ENCODE results near the gene BRSK2. TPM values are rescaled to one million over a fixed set of nuclear protein-coding genes. Genes with fewer than 3 reads are reported as not detected.

The BRSK2 gene
- total RNA-seq, 1 donor from 2014 or later = 59.9 TPM

DNA sequence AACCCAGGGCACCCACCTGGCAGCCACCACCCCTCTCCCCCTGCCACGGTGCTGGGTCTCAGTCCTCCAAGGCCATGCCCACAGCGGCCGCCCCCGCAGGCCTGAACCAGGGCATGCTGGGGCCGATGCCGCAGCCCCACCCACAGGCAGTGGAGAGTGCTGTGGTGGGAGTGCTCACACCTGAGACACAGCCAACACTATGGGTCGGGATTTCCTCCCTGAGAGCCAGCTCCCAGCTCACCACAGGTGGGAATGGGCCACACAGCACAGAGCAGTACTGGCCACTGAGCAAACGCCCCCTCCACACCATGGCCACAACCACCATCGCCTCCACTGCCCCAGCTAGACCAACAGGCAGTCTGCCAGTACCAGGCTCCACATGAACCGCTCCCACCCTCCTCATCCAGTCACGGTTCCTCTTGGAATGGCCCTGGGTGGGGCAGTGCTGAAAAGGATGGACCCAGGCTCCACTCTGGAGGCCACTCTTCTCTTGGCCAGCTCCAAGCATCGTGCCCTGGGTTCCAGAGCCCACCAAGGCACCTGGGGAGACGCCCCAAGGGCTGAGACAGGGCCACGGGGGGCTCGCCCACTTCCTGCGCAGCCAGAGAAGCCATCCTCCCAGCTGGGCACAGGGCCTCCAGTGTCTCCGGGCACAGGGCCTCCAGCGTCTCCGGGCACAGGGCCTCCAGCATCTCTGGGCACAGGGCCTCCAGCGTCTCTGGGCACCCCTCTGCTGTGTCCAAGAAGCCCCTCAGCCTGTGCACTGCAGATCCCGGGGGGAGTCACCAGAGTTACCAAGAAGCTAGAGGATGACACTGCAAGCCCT lies 82.7 kb downstream of the BRSK2 start:
- TF ChIP-seq, protein P1, sequence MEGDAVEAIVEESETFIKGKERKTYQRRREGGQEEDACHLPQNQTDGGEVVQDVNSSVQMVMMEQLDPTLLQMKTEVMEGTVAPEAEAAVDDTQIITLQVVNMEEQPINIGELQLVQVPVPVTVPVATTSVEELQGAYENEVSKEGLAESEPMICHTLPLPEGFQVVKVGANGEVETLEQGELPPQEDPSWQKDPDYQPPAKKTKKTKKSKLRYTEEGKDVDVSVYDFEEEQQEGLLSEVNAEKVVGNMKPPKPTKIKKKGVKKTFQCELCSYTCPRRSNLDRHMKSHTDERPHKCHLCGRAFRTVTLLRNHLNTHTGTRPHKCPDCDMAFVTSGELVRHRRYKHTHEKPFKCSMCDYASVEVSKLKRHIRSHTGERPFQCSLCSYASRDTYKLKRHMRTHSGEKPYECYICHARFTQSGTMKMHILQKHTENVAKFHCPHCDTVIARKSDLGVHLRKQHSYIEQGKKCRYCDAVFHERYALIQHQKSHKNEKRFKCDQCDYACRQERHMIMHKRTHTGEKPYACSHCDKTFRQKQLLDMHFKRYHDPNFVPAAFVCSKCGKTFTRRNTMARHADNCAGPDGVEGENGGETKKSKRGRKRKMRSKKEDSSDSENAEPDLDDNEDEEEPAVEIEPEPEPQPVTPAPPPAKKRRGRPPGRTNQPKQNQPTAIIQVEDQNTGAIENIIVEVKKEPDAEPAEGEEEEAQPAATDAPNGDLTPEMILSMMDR (conservative IDR thresholded peaks at IDR 0.05) = no peak
- peaks cover 1% of the 10 kb centered on the region for H3K4me1 Mint-ChIP-seq
- no peak for DNase-seq (ENCODE audit: low read depth, low spot score)
- no peak overlapping the region for H3K27ac Mint-ChIP-seq (ENCODE audit: unreplicated experiment)
- H3K9me3 Mint-ChIP-seq = no peaks in the 10 kb centered on the region
- H3K36me3 Mint-ChIP-seq (ENCODE audit: low read depth) = no peaks in the 10 kb centered on the region
- H3K4me3 Mint-ChIP-seq = no peak overlapping the region
- no peaks in the 10 kb centered on the region for H3K27me3 Mint-ChIP-seq (ENCODE audit: low read depth)

DNA sequence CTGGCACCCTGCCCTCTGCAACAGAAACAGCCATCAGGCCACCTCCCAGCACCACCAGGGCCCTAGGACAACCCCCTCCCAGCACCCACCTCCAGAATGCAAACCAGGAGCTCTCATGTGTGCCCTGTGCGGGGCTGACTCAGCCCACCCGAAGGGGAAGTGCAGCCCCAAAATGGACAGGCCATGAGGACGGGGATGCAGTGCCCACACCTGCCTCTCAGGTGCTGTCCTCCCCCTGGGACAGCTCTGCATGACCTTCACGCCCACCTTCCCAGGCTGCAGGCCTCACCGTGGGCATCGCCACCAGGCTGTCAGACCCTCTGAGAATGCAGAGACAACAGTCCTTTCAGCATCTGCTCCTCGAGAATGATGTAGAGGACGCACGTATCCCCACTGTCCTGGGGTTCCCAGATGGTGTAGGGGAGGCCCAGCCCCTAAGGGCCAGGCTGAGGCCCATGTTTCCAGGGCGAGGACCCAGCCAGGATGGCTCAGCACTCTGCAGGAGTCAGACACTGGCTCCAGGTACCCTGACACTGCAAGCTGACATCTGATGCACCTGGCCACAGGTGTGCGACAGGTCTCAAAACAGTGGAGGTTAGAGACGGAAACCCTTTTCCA lies 83.4 kb downstream of the BRSK2 start:
- Mint-ChIP-seq H3K4me3 (no peak overlapping the region), H3K27me3 (ENCODE audit: low read depth) (no peaks in the 10 kb centered on the region), H3K27ac (ENCODE audit: unreplicated experiment) (no peak overlapping the region), H3K9me3 (no peaks in the 10 kb centered on the region), H3K4me1 (no peaks in the 10 kb centered on the region), H3K36me3 (ENCODE audit: low read depth) (no peaks in the 10 kb centered on the region)
- no peak for DNase-seq (ENCODE audit: low read depth, low spot score)
- TF ChIP-seq, protein P1 (conservative IDR thresholded peaks at IDR 0.05) = no peak

DNA sequence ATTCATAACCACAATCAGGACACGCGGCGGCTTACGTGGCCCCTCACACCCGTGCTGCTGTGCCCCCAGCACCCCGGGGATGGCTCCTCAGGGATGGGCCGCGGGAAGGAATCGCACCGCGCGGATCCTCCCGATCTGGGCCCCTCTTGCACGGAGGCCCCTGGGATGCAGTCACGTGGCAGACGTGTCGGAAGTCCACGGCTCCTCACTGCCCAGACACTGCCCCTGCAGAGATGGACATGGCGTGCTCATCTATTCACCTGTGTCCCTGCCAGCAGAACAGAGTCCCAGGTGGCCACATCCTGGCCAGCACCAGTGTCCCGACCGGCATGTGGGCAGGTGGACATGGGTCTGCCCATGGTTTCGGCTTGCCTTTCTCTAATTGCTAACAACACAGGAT lies 84.1 kb downstream of the BRSK2 start:
- H3K9me3 Mint-ChIP-seq = no peaks in the 10 kb centered on the region
- H3K4me3 Mint-ChIP-seq = no peak overlapping the region
- no peaks in the 10 kb centered on the region for H3K4me1 Mint-ChIP-seq
- no peaks in the 10 kb centered on the region for H3K27me3 Mint-ChIP-seq (ENCODE audit: low read depth)
- H3K27ac Mint-ChIP-seq (ENCODE audit: unreplicated experiment) = no peak overlapping the region
- H3K36me3 Mint-ChIP-seq (ENCODE audit: low read depth) = no peaks in the 10 kb centered on the region
- no peak for DNase-seq (ENCODE audit: low read depth, low spot score)
- TF ChIP-seq, protein P1 (conservative IDR thresholded peaks at IDR 0.05) = no peak

DNA sequence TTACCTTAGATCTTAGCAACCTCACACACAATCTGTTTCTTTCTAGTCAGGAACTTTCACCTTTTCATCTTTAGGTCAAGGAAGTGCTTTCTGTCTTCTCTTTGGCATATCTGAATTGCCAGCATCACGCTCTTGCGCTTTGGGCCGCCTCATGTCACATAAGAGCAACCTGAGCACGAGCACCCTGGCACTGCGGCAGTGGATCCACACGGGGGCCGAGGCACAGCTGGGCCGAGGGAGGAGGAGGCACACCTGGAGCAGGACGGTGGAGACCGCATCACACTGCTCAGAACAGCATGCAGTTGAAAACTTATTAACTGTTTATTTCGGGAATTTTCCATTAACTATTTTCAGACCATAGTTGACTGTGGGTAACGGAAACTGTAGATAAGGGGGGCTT lies 86.1 kb downstream of the BRSK2 start:
- DNase-seq (ENCODE audit: low read depth, low spot score) = no peak
- no peak overlapping the region for H3K27ac Mint-ChIP-seq (ENCODE audit: unreplicated experiment)
- H3K9me3 Mint-ChIP-seq = no peaks in the 10 kb centered on the region
- no peaks in the 10 kb centered on the region for H3K36me3 Mint-ChIP-seq (ENCODE audit: low read depth)
- H3K4me1 Mint-ChIP-seq = no peaks in the 10 kb centered on the region
- no peaks in the 10 kb centered on the region for H3K27me3 Mint-ChIP-seq (ENCODE audit: low read depth)
- TF ChIP-seq, protein P1 (conservative IDR thresholded peaks at IDR 0.05) = no peak
- H3K4me3 Mint-ChIP-seq = no peak overlapping the region

DNA sequence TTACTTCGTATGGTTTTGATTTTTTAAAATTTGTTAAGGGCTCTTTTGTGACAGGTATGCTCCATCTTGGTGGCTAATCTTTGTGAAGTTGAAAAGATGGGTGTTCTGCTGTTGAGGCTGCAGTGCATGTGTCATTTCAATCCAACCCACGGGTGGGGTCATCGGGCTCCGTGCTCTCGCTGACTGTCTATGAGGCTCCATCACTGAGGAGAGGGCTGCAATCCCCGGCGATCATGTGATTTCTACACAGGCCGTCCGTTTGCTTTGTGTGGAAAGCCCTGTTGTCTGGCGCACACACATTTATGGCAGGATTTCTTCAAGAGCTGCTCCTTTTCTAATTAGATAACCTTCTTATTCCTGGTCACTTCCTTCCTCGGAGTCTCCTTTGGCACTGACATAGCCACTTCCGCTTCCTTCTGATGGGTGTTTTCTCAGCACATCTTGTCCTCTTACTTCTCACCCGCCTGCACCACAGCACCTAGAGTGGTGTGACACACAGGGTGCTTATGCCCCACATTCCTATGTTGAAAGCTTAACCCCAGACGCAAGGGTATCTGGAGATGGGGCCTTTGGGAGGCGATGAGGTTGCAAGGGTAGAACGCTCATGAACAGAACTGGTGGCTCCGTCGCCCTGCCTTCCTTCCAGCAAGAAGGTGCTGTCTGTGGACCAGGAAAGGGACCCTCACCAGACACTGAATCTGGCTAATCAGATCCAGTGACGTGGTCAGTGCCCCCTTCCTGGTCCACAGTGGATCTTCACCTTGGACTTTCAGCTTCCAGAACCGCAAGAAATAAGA lies 87.4 kb downstream of the BRSK2 start:
- Mint-ChIP-seq H3K27ac (ENCODE audit: unreplicated experiment) (no peak overlapping the region), H3K36me3 (ENCODE audit: low read depth) (no peaks in the 10 kb centered on the region), H3K4me1 (no peaks in the 10 kb centered on the region), H3K9me3 (no peaks in the 10 kb centered on the region), H3K4me3 (no peak overlapping the region), H3K27me3 (ENCODE audit: low read depth) (no peaks in the 10 kb centered on the region)
- TF ChIP-seq, protein P1 (conservative IDR thresholded peaks at IDR 0.05) = no peak
- no peak for DNase-seq (ENCODE audit: low read depth, low spot score)
